Astrocyte of the cerebellum (primary cell): Measurements from ENCODE around the gene C1QTNF1.

Experiments
- DNase-seq: peaks from one replicate; pipeline ENCODE4 v3.0.0-alpha.2; 2011; ENCODE audit warnings: low read depth
- H3K4me3 ChIP-seq: 2 replicates; pipeline ENCODE4 v1.5.1; 2011; ENCODE audit warnings: mild to moderate bottlenecking, low read depth, low read length, moderate library complexity
- CTCF ChIP-seq: IDR thresholded peaks from 2 replicates; pipeline ENCODE4 v1.5.1; 2012; ENCODE audit warnings: low read length, low read depth, moderate library complexity, mild to moderate bottlenecking; ENCODE audit errors: missing control alignments
- in situ Hi-C: cut with HindIII; loops from 2 replicates; pipeline ENCODE4 v1.10.0; 2017; ENCODE audit warnings: low sequenced_read_pairs

C1QTNF1 gene

GRCh38 chr17:78988152-78988551, 35.8 kb upstream of the C1QTNF1 start:
- in situ Hi-C loops, result no loop called here
- no peak overlapping the region for H3K4me3 ChIP-seq
- no peak for TF ChIP-seq CTCF
- no peak for DNase-seq

GRCh38 chr17:78990349-78991016, 33.5 kb upstream of the C1QTNF1 start:
- no peak for DNase-seq
- no peak overlapping the region for H3K4me3 ChIP-seq
- no peak for TF ChIP-seq CTCF
- in situ Hi-C loops, result no loop called here

GRCh38 chr17:78991017-78991738, 32.8 kb upstream of the C1QTNF1 start:
- no peak for DNase-seq

GRCh38 chr17:78991906-78992532, 31.9 kb upstream of the C1QTNF1 start:
- TF ChIP-seq CTCF, result no peak
- in situ Hi-C loops, result no loop called here
- H3K4me3 ChIP-seq, result no peak overlapping the region
- DNase-seq, result no peak

More at GRCh38 chr17:78991017-78991738, 32.8 kb upstream of the C1QTNF1 start:
- H3K4me3 ChIP-seq, result no peak overlapping the region
- in situ Hi-C loops, result no loop called here
- TF ChIP-seq CTCF, result no peak

- in situ Hi-C loops, result no loop called here
- no peak for TF ChIP-seq CTCF
- no peak overlapping the region for H3K4me3 ChIP-seq
- no peak for DNase-seq
These were observed 31.3 kb upstream of the C1QTNF1 start for GRCh38 chr17:78992542-78993212.

- in situ Hi-C loops, result no loop called here
- peak; percentile 22 for DNase-seq
- no peak overlapping the region for H3K4me3 ChIP-seq
- TF ChIP-seq CTCF, result peak; percentile 86
These were observed 30.6 kb upstream of the C1QTNF1 start for GRCh38 chr17:78993241-78993956.
